Measurements from ENCODE around the gene SH3TC2. TPM values are rescaled to one million over a fixed set of nuclear protein-coding genes. Genes with fewer than 3 reads are reported as not detected.
A peak's percentile ranks its signal among the peaks of the same experiment; 100 is the strongest.

SH3TC2 gene
- polyA plus RNA-seq, 1 of the 3 experiments (the other 2 are of a cell fraction) = 1.1 TPM

- Histone ChIP-seq H2AFZ (ENCODE audit: low read depth) (no peak overlapping the region), H3K36me3 (replicated peaks in 1 of 2; ENCODE audit: control insufficient read depth in 1 of 2, insufficient read depth in 2 of 2, low read length in 1 of 2) (no peaks in the 10 kb centered on the region), H3K79me2 (ENCODE audit: insufficient read depth) (no peaks in the 10 kb centered on the region), H4K20me1 (ENCODE audit: insufficient read depth) (no peaks in the 10 kb centered on the region), H3K9me3 (no peaks in the 10 kb centered on the region), H3K4me3 (ENCODE audit: low read depth in 2 of 2, low read length in 1 of 2) (no peak overlapping the region), H3K9me2 (no peaks in the 10 kb centered on the region), H3K27ac (ENCODE audit: low read depth in 2 of 2, low read length in 1 of 2) (no peak overlapping the region), H3K9ac (no peak overlapping the region), H3K4me2 (no peak overlapping the region), H3K4me1 (ENCODE audit: control insufficient read depth in 1 of 2, insufficient read depth in 2 of 2, low read depth in 1 of 2, low read length in 1 of 2) (peaks cover 23 to 24% of the 10 kb centered on the region in 2 experiments), H3F3A (replicated peaks; ENCODE audit: insufficient read depth) (peaks cover 11% of the 10 kb centered on the region), H3K27me3 (ENCODE audit: insufficient read depth) (no peaks in the 10 kb centered on the region)
- 100% methylated on average over 1 of the region's 2 CpGs for WGBS (ENCODE audit: low lambda C conversion rate)
- POLR2A ChIA-PET = no interaction called here
- TF ChIP-seq PBX3 (IDR thresholded peaks at IDR 0.05) = no peak
- TF ChIP-seq USF2 (IDR thresholded peaks at IDR 0.05; ENCODE audit: borderline replicate concordance, low read depth, low read length) = no peak
- TF ChIP-seq IRF3 (IDR thresholded peaks at IDR 0.05; ENCODE audit: low read depth, low read length) = no peak
- no peak for DNase-seq
- CTCF ChIA-PET = no interaction called here
Measured at GRCh38 chr5:149063896-149064478, 1.1 kb upstream of the SH3TC2 start.

- no peaks in the 10 kb centered on the region for H3K27me3 ChIP-seq (ENCODE audit: insufficient read depth)
- no peaks in the 10 kb centered on the region for H3K9me3 ChIP-seq
- H3K27ac ChIP-seq (ENCODE audit: low read depth in 2 of 2, low read length in 1 of 2) = peak overlapping the region in 1 of 2 experiments; percentile 87; a peak in 3 of 4 replicates
- no peaks in the 10 kb centered on the region for H3K79me2 ChIP-seq (ENCODE audit: insufficient read depth)
- WGBS (ENCODE audit: low lambda C conversion rate) = 54% methylated on average over 2 of the region's 3 CpGs
- peaks cover 11% of the 10 kb centered on the region for H3F3A ChIP-seq (replicated peaks; ENCODE audit: insufficient read depth)
- H3K9me2 ChIP-seq = no peaks in the 10 kb centered on the region
- ChIA-PET CTCF (interaction anchor here (1.3 kb wide), 1 partner anchor 332 kb away, joined by 4 read pairs; no protein-coding TSS in a partner anchor), POLR2A (no interaction called here)
- no peaks in the 10 kb centered on the region for H3K36me3 ChIP-seq (replicated peaks in 1 of 2; ENCODE audit: control insufficient read depth in 1 of 2, insufficient read depth in 2 of 2, low read length in 1 of 2)
- DNase-seq = no peak
- H4K20me1 ChIP-seq (ENCODE audit: insufficient read depth) = no peaks in the 10 kb centered on the region
- peak overlapping the region; percentile 16; the same call in 1 of the 2 replicates for H2AFZ ChIP-seq (ENCODE audit: low read depth)
- H3K4me2 ChIP-seq = peak overlapping the region; percentile 36
- no peak overlapping the region for H3K4me3 ChIP-seq (ENCODE audit: low read depth in 2 of 2, low read length in 1 of 2)
- peak overlapping the region; percentile 71 for H3K9ac ChIP-seq
- peaks cover 23 to 24% of the 10 kb centered on the region in 2 experiments for H3K4me1 ChIP-seq (ENCODE audit: control insufficient read depth in 1 of 2, insufficient read depth in 2 of 2, low read depth in 1 of 2, low read length in 1 of 2)
- TF ChIP-seq RFX5 (IDR thresholded peaks at IDR 0.05; ENCODE audit: low read length) (no peak), USF1 (IDR thresholded peaks at IDR 0.05; ENCODE audit: borderline replicate concordance, low read depth) (no peak), SMC3 (IDR thresholded peaks at IDR 0.05; ENCODE audit: low read depth, low read length) (no peak), TEAD4 (IDR thresholded peaks at IDR 0.05; ENCODE audit: borderline replicate concordance, insufficient read depth) (no peak), MAX (IDR thresholded peaks at IDR 0.05; ENCODE audit: low read depth) (peak; percentile 79), EP300 (IDR thresholded peaks at IDR 0.05; ENCODE audit: borderline replicate concordance in 1 of 2, low read depth in 1 of 2, low read length in 1 of 2) (peak in 1 of 2 experiments; percentile 67; a peak in 1 of 4 replicates), GATA2 (CRISPR knock-in tag; IDR thresholded peaks at IDR 0.05) (no peak), IRF3 (IDR thresholded peaks at IDR 0.05; ENCODE audit: low read depth, low read length) (no peak), POLR2AphosphoS5 (IDR thresholded peaks at IDR 0.05; ENCODE audit: low read depth, low read length) (no peak), RCOR1 (IDR thresholded peaks at IDR 0.05; ENCODE audit: low read length) (no peak), MXI1 (IDR thresholded peaks at IDR 0.05; ENCODE audit: low read depth, low read length) (no peak), SIN3A (IDR thresholded peaks at IDR 0.05; ENCODE audit: borderline replicate concordance, low read depth, low read length) (no peak), NRF1 (IDR thresholded peaks at IDR 0.05; ENCODE audit: low read depth, low read length) (no peak), USF2 (IDR thresholded peaks at IDR 0.05; ENCODE audit: borderline replicate concordance, low read depth, low read length) (no peak), TAF1 (IDR thresholded peaks at IDR 0.05; ENCODE audit: borderline replicate concordance, low read depth, low read length) (no peak), FOSL2 (IDR thresholded peaks at IDR 0.05; ENCODE audit: borderline replicate concordance, low read depth) (peak; percentile 67; the same call in 1 of the 2 replicates), TCF12 (IDR thresholded peaks at IDR 0.05) (peak; percentile 73; the same call in 1 of the 2 replicates), JUND (IDR thresholded peaks at IDR 0.05) (peak; percentile 69), ELF1 (IDR thresholded peaks at IDR 0.05) (peak; percentile 48; the same call in 1 of the 2 replicates)
Measured at GRCh38 chr5:149062371-149063016, 368 bp downstream of the SH3TC2 start.

Data from SK-N-SH (cell line).